HG03520 (cell line): Measurements from ENCODE around the gene C9orf50.
"Not testable (repeated sequence)": the region's sequence is repeated elsewhere in the genome, so short reads cannot be mapped to it uniquely, and the experiment has no call there.

Source experiments
- ATAC-seq: cut with Tn5 transposase; IDR thresholded peaks from one replicate; pipeline ENCODE4 v1.9.1; 2021; ENCODE audit warnings: mild to moderate bottlenecking, moderate library complexity; ENCODE audit not compliant: unreplicated experiment

Gene C9orf50

DNA sequence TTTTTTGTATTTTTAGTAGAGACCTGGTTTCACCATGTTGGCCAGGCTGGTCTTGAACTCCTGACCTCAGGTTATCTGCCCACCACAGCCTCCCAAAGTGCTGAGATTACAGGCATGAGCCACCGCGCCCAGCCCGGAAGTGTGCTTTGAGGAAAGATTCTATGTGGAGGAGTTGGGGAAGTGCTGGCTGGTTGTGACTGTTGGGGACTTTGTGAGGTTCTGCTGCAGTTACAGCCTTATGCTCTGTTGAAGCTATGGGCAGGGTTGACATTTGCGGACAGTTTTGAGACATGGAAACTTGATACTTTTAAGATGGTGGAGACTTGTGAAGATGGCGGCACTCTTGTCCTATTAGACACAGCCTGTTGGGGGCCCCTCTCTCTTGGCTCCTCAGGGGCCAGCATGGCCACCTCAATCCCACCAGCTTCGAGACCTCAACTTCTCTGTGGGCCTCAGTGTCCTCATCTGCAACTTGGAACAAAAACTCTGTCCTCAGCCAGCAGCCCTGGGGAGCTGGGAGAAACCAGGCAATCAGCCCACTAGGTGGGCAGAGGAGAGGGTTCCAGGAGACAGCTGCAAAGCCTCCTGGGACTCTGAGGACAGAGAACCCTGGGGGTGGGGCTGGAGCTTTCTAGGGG, 24.9 kb downstream of the C9orf50 start:
- no peak for ATAC-seq

DNA sequence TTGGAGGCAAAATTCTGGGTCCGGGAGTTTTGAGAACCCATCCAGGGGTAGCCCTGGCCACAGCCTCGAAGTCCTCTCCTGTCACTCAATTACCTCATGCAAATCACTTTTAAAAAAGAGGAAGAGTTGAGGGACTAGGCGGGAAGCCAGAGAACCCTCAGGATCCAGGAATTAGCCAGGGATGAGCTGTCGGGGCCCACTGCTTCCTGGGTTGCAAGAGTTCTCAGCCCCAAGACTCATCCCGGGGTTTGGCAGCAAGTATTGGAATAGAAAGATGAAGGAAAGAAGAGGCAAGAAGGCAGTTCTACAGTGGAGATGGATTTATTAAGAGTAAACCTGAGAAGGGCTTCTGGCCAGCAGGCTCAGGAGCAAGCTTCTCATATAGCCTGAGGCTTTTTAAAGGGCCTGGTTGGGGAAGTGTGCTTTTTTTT, 25.6 kb downstream of the C9orf50 start:
- no peak for ATAC-seq

DNA sequence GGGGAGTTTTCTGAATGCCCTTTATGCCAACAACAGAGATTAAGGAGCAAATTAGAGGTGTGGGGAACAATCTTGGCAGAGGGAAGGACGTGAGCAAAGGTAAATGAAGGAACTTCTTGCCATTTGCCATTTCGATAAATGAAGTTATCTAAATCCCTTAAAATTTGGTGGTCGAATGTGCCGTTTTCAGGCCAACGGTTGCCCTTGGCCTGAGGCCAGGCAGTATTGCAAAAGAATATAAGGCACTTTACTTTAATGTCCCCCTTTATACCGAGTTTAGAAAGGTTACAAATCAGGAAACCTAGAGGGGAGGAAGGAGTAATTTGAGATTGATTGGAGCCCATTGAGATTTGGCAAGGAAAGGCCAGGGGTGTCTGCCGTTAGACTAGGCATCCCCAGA, 26.3 kb downstream of the C9orf50 start:
- ATAC-seq = no peak

DNA sequence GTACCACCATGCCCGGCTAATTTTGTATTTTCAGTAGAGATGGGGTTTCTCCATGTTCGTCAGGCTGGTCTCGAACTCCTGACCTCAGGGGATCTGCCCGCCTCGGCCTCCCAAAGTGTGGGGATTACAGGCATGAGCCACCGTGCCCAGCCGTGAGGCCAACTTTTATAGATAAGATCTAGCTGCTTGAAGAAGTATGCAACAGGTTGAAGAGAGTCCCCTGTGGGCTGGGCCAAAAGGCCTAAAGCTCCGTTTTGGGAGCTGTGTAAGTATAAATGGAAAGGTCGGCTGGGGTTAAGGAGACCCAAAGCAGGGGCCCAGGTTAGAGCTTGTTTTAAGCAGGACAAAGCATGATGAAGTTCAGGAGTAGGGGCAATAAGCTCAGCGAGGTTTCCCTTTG, 28.1 kb downstream of the C9orf50 start:
- not testable (repeated sequence) for ATAC-seq

DNA sequence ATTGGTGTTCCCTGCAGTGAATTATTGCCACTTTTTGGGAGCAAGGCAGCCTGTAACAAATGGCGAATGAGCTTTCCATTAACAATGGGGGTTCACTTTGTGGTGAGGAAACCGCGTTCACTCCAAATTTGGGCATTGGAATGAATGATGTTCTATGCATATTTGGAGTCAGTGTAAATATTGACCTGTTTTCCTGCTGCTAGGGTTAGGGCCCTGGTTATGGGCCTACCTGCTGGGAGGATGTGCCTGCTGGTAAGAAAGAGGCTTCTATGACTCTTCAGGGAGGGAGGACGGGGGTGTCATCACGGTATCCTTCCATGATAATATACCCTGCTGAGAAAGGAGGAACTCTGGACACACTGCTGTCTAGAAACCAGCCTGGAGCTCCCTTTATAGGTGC, 29.0 kb downstream of the C9orf50 start:
- ATAC-seq = no peak

DNA sequence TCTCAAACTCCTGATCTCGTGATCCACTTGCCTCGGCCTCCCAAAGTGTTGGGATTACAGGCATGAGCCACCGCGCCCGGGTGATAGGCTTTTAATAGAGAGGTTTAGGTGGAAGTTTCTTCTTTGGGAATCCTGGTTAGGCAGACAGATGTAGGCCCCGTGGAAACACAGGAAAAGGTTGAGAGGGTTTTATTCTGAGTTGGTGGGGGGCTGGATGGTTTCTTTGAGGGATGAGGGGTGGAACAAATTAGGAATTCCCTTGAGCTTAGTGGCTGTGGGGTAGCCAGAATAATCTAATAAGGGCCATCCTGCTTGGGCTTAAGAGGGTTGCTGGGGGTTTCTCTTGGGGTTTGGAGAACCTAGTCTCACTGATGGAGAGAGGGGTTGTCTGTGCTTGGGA, 30.4 kb downstream of the C9orf50 start:
- ATAC-seq = no peak

DNA sequence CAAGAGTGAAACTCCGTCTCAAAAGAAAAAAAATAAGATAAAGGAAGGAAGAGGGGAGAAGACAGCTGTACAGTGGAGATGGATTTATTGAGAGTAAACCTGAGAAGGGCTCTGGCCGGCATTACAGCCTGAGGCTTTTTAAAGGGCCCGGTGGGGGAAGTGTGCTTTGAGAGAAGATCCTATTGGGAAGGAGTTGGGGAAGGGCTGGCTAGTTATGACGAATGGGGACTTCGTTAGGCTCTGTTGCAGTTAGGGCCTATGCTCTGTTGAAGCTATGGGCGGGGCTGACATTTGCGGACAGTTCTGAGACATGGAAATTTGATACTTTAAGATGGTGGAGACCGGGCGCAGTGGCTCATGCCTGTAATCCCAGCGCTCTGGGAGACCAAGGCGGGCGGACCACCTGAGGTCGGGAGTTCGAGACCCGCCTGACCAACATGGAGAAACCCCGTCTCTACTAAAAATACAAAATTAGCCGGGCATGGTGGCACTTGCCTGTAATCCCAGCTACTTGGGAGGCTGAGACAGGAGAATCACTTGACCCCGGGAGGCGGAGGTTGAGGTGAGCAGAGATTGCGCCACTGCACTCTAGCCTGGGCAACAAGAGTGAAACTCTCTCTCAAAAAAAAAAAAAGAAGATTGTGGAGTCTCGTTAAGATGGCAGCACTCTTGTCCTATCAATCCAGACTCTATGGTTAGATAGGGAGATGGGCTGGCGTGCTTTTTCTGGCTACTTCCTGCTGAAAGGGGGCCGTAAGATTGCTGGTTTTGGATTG, 33.2 kb downstream of the C9orf50 start:
- no peak for ATAC-seq

DNA sequence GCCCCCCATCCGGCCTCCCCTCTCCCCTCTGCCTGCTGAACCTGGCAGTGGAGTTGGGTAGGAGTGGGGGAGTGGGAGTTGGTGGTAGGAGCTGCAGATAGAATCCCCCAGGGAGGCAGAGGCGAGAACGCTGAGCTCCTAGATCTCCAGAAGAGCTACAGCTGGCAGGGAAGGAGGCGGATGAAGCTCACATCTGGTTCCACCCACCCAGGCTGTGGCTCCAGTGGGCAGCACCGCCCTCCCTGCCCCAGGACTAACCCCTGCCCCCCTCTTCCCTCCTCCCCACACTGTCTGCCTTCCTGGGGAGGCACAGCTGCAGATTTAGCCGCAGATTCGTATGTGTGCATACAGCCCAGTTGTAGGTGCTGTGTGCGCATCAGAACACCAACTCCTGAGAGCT, 34.2 kb downstream of the C9orf50 start:
- no peak for ATAC-seq

DNA sequence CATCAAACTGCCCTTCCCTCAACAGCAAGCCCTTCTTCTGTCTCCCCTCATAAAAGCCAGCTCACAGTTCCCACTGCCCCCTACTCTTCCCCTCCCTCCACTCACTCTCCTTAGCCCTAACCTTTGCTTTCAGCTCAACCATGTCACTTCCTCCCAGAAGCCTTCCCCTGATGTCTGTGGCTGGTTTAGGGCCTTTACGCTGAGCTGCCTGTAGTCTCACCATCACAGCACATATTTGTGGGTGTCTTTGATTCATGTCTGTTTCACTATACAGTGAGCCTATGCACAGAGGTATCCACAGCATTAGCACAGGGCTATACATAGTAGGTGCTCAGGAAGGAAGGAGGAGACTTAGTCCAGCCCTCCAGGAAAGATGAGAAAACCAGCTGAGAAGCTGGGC, 34.7 kb downstream of the C9orf50 start:
- no peak for ATAC-seq

DNA sequence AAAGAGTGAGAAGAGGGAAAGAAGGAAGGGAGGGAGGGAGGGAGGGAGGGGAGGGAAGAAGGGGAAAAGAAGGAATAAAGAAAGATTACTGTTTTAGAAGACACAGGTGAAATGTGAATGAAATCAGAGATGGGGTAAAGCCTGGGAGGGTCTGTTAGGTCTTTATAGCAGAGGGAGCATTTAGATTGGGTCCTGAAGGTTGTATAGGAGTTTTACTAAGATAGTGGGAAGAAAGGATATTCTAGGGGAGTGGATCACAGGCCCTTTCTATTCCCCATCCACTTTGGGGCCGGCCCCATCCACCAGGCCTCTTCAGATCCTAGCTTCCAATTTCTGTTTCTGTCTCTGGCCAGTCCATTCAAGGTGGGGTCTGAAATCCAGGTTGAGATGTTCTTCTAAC, 35.5 kb downstream of the C9orf50 start:
- ATAC-seq = no peak

DNA sequence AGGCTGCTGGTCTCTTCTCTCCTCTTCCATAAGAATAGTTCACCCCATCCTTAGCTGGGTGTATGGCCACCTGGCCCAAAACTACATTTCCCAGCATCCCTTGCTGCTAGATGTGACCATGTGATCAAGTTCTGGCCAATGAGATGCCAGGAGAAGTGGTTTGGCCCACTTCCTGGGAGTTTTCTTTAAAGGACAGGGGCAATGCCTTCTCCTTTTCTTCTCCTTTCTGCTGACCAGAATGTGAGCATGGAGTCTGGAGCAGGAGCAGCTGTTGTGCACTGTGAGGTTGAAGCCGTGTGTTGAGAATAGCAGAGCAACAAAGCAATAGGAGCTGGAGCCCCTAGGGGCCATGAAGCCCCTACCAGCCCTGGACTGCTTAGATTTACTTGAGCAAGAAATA, 36.8 kb downstream of the C9orf50 start:
- no peak for ATAC-seq

DNA sequence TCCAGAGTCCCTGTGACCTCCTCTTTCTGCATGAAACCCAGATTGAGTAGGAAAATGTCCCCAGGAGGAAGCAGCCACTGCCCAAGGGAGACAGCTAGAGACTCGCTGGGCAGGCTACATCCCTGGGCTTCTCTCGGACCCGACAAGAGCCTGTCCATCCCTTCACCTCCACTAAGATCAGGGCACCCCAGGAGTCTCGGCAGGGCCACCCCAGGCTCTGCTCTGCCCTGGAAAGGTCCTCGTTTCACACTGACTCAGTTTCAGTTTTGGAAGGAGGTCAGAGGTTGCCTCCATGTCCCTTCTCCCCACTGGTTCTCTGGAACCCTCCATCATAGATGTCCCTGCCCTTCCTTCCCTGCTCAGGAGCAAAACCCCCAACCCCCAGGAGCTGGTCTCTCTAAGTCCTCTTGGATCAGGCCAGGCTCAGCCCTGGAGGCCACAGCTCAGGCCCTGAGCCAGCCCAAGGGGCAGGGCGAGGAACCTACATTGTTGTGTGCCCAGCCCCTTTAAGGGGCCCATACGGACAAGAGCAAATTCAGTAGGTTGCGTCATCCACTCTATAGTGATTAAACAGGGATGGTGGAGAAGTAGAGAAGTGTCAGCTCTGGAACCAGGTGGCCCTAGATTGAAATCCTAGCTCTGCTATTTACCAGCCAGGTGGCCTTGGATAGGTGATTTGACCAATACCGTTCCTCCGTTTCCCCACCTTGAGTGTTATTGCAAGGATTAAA, 37.4 kb downstream of the C9orf50 start:
- ATAC-seq = no peak

DNA sequence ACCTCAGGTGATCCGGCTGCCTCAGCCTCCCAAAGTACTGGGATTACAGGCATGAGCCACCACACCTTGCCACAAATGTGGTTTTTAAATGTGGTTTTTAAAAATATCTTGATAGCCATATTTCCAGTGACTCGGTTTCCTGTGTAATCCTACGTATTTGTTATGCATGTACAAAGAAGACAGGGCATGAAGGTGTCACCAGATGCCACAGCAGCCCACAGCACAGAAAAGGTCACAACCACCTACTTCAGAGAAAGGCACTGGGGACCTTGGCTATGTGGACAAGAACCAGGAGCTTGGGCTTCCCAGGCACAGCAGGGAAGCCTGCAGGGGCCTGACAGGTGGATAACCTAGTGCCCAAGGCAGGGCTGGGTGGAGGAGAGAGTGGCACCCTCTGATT, 38.0 kb downstream of the C9orf50 start:
- ATAC-seq = no peak

DNA sequence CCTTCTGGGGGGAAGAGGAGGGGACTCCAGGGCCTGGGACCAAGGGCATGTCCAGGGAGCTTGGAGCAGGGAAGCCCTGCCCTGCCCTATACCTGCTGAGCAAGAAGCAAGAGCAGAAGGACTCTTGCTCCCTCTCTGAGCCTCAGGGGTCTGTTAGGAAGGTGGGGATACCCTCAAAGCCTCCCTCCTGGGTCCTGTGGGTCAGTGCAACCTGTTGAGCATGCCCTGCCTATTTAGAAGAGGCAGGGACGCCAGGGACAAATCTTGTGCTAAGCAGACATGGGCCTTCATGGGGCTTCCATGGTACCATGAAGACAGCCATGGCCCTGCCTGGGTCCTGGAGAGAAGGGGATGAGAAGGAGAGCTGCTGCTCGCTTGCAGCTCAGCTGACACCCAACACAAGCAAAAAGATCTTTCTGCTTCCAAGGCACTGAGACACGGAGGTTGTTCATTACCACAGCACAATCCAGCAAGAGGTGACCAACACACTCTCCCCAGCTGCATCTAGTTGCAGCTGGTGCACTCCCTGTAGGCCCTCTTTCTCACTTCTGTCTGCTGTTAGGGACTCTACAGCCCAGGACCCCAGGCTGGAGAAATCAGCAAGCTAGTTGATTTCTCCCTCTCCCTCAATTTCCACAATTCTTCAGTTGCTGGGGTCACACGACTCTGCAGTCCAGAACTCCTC, 39.3 kb downstream of the C9orf50 start:
- no peak for ATAC-seq

DNA sequence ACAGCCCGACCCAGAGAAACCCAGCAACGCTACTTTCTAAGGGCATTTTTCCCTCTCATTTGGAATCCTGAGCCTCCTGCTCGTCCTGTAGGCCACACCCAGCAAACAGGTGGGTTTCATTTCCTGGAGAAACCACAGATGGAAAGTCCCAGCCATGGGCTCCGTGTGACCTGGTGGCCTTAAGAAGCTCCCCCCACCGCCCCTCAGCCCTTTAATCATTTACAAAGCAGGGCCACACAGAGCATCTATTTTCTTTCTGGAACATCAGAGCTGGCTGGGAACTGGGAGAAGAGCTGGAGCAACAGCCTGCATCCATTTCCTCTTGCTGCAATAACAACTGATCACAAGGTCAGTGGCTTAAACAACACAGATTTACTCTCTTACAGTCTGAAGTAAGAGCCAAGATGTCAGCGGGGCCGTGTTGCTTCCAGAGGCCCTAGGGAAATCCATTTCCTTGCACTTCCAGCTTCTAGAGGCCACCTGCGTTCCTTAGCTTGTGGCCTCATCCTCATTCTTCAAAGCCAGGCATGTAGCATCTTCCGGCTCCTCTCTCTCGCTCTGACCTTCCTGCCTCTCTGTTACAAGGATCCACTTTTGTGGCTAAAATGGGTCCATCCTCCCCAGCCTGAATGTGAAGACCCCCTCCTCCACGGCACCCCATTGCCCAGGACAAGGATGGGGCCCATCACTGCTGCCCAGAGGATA, 40.5 kb downstream of the C9orf50 start:
- no peak for ATAC-seq

DNA sequence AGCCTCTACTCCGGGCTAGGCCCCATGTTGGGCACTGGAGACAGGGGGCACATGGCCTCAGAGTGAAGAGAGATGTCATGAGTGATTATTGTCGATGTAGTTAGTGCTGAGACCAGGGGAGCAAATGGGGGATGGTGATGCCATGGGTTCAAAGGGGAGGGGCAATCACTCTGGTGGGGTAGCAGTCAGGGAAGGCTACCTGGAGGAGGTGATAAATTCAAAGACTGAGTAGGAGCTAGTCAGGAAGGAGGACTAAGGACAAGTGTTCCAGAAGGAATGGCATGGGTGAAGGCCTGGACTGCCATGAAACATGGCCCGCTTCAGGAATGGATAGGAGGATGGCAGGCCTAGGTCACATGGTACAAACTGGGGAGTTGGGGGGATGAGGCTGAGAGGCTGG, 41.6 kb downstream of the C9orf50 start:
- ATAC-seq = no peak

DNA sequence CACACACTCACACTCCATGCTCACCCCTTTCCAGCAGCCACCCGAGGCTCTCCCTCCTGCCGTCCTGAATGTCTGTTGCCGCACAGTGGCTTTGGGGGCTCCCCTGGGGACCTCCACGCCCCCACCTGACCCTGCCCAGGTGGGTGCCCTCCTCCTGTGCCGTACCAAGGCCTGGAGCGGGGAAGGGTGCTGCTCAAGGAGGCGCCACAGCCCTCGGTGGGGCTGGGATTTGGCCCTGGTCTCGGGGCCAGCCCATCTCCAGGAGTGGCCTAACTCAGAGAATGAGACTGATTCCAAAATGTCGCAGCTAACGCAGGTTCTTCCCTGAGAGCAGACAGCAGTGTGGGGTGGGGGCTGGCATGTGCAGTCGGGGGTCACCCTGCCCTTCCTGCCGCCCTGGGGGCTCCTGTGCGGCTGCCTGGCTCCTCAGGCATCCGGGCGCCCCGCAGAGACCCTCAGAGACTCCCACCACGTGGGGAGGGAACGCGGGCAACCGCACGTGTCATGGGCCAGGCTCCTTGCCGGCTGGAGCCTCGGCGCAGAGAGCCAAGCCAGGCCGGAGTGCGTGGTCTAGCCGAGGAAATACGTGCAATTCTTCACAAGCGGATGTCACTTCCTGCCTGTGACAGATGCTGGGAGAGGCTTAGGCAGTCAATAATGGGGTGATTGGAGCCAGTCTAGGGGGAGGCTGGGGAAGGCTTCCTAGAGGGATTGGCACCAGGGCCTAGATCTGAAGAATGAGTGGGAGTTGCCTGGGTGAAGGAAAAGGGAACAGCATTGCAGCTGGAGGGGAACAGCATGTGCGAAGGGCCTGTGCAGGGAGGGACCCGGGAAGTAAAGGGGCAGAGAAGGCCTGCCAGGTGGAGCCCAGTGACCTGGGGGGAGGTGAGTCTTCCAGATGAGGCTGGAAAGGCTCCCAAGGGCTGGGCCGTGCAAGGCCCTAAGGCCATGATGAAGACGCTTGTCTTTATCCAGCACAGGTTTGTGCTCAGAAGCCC, 44.1 kb downstream of the C9orf50 start:
- ATAC-seq = no peak

DNA sequence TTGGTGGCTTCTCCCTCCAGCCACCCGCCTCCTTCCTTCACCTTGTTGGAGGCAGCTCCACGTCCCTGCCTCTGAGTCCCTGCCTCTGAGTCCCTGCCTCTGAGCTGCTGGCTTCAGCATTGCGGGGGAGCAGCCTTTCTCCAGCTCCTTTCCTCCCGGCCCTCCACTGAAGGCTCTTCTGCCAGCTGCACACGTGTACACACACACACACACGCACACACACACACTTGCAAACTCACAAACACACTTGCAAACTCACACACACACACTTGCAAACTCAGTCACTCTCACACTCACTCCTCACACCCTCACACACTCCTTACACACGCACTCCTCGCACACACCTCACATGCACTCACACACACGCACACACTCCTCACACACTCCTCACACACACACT, 45.1 kb downstream of the C9orf50 start:
- ATAC-seq = no peak

DNA sequence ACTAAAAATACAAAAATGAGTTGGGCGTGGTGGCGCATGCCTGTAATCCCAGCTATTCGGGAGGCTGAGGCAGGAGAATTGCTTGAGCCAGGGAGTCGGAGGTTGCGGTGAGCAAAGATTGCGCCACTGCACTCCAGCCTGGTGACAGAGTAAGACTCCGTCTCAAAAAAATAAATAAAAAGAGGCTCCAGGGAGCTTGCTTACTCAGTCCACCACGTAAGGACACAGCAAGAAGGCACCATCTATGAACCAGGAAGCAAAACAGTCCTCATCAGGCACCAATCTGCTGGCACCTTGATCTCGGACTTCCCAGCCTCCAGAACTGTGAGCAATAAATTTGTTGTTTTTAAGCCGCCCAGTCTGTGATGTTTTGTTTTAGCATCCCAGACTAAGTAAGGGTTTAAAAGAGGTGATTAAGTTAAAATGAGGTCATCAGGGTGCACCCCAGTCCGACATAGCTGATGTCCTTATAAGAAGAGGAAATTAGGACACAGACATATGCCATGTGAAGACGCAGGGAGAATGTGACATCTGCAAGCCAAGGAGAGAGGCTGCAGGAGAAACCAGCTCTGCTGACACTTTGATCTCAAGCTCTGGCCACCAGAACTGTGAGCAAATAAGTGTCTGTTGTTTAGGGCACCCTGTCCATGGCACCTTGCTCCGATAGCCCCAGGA, 45.9 kb downstream of the C9orf50 start:
- no peak for ATAC-seq
